Right ventricle myocardium inferior (tissue), 1 donor: ENCODE measurements around the gene ZNF280A. TPM values are rescaled to one million over a fixed set of nuclear protein-coding genes. Genes with fewer than 3 reads are reported as not detected.
"Not testable (repeated sequence)": the region's sequence is repeated elsewhere in the genome, so short reads cannot be mapped to it uniquely, and the experiment has no call there.

Experiments
- ATAC-seq: fragments of 200-7000 bp; cut with Tn5 transposase; one replicate; pipeline ENCODE4 v1.9.1; 2020; ENCODE audit warnings: mild to moderate bottlenecking, moderate library complexity
- DNase-seq: peaks from one replicate; pipeline ENCODE4 v3.0.0; 2021; ENCODE audit errors: missing footprints
- intact Hi-C: fragments of 100-400 bp; cut with DNase I; formaldehyde crosslinking; loops from one replicate; pipeline ENCODE4 v1.11.0; 2022
- total RNA-seq: library from RNA; stranded (reverse); fragmentation: NEBNext Ultra II Directional; extraction: Animal tissue kit (Norgen Biotek cat#: 25700); gene quantifications from one replicate; pipeline ENCODE4 v1.2.1, GENCODE V29; 2021
- donor health status: DM: no; HTN: yes; CAD: no; lungs with severe emphysema.

The ZNF280A gene
- total RNA-seq, 1 donor from 2014 or later, result not detected

DNA sequence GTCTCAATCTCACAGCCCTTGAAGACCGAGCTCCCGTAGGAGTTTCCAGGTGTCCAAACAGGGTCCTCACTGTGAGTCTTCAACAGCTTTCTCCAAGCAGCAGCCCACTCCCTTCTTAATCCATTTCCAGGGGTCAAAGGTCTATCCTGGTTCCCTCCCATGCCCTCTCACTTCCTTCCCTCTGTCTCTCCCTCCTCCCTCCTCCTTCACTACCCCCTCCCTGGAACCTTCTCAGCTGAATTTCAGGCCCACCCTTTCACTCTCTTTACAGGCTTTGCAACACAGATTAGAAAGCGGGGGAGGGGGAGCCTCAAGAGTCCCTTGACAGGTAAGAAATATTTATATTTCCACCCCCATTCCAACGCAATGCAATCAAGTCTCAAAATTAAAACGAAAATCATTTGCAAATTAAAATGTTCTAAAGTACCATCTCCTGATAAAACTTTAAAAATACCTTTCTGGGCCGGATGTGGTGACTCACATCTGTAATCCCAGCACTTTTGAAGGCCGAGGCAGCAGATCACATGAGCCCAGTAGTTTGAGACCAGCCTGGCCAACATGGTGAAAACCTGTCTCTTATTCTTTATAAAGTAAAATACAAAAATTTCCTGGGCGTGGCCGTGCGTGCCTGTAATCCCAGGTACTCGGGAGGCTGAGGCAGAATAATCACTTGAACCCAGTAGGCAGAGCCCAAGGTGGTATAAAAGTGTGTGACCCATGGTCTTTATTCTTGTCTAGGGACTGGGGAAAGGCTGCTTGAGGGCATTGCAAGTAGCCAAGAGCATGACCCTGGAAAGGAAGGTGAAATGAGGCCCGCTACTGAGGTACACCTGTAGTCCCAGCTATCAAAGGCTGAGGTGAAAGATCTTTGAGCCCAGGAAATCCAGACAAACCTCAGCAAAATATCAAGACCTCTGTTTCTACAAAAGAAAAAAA is 865 bp upstream of the ZNF280A start:
- no peak for ATAC-seq
- DNase-seq, result no peak
- intact Hi-C loops, result no loop called here

DNA sequence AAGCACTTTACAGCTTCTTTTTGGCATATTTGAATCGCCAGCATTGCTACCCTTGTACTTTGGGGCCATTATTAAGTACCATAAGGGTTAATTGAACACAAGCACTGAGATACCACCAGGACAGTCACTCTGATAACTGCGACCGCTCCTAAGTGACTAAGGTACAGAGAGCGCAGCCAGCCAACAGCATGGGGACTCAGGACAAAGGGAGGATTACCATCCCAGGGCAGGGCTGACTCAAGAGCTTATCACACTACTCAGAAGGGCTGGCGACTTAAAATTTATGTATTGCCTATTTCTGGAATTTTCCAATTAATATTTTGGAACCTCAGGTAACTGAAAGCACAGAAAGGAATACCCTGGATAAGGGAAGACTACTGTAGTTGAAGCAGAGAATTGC is 479 bp downstream of the ZNF280A start:
- DNase-seq, result no peak
- ATAC-seq, result no peak
- intact Hi-C loops, result no loop called here

DNA sequence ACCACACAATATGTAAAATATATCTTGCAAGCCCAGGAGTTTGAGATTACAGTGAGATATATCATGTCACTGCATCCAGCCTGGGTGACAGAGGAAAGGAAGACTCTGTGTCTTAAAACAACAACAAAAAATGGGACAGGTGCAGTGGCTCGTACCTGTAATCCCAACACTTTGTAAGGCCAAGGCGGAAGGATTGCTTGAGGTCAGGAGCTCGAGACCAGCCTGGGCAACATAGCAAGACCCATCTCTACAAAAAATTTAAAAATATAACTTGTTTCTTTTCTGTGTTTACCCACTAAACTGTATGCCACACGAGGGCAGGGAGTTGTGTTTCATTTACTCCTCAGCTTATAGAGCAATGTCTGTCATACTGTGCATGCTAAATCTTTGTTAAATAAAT is 3.1 kb downstream of the ZNF280A start:
- intact Hi-C loops, result no loop called here
- DNase-seq (no peak), ATAC-seq (no peak)

DNA sequence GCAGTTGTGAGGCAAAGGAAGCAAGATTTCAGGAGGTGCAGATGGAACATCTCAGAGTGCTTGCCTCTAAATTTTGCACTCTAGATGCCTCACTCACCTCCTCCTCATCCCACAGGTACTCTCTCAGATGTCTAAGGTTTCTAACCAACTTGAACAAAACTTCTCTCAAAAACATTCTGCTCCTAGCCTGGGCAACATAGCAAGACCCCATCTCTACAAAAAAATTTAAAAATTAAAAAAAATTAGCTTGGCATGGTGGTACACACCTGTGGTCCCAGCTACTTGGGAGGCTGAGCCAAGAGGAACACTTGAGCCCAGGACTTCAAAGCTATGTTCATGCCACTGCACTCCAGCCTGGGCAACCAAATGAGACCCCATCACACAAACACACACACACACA is 4.2 kb downstream of the ZNF280A start:
- no peak for ATAC-seq
- intact Hi-C loops, result no loop called here
- no peak for DNase-seq

DNA sequence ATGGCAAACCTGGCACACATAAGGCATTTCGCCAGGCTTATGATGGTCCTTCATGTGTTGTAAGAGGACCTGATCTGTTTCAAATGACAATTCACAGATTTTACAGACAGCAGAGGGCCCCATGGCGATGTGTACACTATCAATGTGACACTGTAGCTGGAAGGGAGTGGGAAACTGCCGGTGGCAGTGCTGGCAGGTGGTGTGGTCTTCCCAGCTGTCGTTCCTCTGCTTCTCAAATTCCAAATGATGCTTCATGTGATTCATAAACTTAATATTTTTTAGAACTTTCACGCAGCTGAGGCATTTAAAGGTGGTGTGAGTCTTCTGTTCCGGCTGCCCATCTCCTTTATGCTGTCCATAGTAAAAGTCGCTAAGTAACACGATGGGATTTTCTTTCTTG is 5.6 kb downstream of the ZNF280A start:
- ATAC-seq, intact Hi-C loops, DNase-seq: not testable (repeated sequence)

DNA sequence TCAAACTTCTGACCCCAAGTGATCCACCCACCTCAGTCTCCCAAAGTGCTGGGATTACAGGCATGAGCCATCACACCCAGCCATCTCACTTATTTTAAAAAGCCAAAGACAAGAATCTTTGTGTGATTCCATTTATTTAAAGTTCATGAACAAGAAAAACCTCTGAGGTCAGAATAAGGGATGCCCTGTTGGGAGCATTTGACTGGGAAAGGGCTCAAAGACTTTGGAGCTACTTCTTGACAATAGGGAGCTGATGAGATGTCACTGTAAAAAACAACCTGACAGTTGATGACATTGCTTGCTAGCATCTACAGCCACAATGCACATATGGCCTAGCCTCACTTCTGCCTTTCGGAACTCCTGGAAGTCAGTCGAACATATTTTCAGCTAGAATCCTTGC is 6.5 kb downstream of the ZNF280A start:
- no peak for DNase-seq
- intact Hi-C loops, result no loop called here
- ATAC-seq, result no peak

DNA sequence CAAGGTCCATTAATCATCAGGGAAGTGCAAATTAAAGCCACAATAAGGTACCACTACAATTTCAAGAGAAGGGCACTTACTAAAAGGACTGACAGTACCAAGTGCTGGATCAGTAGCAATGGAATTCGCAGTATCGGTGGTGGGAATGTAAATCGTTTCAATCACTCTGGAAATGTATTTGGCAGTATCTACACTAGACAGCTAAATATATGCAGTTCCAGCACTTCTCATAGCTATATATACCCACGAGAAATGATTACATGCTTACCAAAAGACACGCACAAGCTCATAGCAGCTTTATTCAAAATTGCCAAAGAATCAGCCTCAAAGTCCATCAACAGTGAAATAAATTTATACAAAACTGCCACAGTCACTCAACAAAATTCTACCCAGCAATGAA is 7.1 kb downstream of the ZNF280A start:
- DNase-seq, result no peak
- ATAC-seq, result no peak
- intact Hi-C loops, result no loop called here

DNA sequence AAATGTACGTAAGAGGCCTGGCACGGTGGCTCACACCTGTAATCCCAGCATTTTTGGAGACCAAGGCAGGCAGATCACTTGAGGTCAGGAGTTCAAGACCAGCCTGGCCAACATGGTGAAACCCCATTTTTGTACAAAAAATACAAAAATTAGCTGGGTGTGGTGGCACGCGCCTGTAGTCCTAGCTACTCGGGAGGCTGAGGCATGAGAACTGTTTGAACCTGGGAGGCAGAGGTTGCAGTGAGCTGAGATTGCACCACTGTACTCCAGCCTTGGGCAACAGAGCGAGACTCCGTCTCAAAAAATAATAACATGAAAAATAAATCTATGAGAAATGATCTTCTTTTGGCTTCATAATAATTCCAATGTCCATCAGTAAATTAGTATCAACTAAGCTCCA is 9.2 kb downstream of the ZNF280A start:
- intact Hi-C loops, ATAC-seq, DNase-seq: not testable (repeated sequence)

DNA sequence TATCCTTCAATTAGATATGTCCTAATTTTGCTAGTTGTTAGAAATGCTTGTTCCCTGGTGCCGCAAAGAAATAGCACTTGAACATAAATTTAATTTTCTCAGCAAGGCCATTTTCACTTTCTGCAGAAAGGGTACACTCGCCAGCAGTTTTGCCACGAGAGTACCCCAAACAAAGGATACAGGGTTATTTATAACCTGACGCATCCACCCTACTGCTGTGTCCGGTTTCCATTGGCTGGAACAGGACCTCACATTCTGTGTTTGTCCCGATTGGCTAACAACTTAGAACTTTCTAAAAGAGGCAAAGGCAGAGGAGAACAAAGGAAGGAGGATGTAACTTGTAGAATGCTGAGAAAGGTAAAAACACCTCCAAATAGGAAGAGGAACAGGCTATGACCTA is 10.2 kb downstream of the ZNF280A start:
- ATAC-seq, DNase-seq, intact Hi-C loops: not testable (repeated sequence)

DNA sequence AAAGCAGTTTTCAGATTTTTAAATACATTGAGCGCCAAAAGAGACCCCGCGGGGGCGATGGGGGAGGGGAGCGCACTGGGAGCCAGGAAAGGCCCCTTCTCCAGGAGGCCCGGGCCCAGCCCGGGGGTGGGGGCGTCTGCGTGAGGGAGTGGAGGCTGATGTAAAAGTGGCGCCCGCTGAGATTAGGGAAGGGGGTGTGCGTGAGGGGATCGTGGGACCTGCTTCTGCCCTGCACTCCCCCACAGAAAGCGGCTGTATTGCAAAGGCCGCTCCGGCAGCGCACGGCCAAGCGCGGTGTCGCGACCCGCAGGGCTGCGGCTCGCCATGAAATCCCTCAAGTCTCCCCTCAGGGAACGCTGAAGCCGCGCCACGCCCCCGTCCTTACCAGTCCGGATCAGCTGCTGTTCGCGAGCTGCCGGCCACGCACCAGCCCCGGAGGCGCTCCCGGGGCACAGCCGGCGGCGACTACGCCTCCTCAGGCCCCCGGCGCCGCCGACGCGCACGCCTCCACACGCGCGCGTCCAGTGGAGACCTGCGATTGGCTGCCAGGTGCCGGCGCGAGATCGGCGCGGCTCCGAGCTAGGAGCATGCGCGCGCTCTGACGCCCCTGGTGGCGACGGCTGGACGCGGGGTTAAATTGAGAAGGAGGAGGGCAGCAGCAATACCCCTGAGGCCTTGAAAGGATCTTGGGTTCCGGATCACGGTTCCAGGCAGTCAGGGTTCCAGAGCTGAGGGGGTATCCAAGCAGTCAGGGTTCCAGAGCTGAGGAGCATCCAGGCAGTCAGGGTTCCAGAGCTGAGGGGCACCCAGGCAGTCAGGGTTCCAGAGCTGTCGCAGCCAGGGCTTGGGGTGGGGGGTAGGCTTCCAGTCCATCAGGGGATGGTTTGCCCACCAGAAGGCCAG is 11.5 kb downstream of the ZNF280A start, which contains the start of gene ZNF280B:
Gene ZNF280B (minus strand): TSS at position 469 of the 903 bp plus-strand sequence. CDS start 19,344 bp downstream, outside the sequence.
- ATAC-seq (peak; percentile 84), DNase-seq (peak; percentile 80)
- intact Hi-C loops, result no loop called here

DNA sequence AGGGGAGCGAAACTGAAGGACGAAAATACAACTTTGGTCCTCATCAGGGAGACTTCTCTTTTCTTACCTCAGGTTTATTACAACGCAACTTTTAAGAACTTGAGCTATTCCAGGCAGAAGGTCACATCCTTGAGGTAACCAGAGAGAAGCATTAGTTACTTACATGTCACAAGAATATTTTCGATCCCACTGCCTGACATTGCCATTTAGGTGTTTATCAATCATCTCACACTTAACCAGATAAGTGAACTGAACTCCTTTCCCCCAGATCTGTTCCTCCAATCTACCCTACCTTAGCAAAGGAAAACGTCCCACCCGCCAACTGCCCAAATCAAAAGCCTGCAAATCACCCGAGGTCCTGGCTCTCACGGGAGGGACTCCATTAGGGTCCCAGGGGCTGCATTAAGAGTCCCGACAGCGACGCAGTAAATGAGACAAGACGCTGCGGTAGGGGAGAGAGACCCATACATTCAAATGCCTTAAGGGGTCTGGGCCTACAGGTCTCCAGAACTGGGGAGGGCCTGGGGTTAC is 12.3 kb downstream of the ZNF280A start:
- intact Hi-C loops, result no loop called here
- ATAC-seq (no peak), DNase-seq (no peak)

DNA sequence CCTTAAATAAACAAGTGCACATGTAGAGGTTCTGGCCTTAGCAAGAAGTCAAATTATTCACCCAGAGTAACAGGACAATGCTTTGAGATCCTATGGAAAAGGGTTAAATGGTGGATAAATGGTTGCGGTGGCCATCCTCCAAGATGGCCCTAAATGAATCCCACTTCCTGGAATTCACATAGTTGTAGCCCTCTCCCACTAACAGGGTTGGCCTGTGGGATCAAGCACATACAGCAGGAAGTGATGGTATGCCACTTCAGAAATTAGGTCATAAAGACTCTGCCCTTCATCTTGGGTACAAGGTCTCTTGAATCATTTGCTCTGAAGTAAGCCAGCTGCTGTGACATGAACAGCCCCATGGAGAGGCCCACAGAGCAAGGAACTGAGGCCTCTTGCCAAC is 13.3 kb downstream of the ZNF280A start:
- ATAC-seq (no peak), DNase-seq (no peak)
- intact Hi-C loops, result no loop called here

DNA sequence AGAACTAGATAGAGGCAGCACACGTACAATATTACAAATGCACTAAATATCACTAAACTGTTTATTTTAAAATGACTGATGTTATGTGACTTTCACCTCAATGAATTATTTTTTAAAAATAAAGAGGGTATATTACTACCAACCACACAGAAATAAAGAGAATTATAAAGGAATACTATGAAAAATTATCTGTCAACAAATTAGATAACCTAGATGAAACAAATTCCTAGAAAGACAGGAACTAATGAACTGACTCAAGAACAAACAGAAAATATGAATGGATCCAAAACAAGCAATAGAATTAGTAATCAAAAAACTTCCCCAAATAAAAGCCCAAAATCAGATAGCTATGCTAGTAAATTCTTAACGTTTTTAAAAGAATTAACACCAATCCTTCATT is 21.8 kb downstream of the ZNF280A start:
- DNase-seq, result no peak
- no peak for ATAC-seq
- intact Hi-C loops, result no loop called here

DNA sequence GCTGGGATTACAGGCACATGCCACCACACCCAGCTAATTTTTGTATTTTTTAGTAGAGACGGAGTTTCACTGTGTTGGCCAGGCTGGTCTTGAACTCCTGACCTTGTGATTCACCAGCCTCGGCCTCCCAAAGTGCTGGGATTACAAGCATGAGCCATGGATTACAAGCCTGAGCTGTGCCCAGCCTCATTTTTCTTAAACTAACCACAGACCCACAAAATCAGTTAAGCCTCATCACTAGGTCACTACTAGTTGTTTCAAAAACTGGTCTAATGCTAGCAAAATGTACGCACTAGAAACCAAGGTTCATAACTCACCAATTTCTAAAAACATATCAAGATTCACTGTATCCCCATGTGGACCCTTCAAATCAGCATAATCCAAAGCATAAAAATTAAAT is 28.5 kb downstream of the ZNF280A start:
- intact Hi-C loops, DNase-seq, ATAC-seq: not testable (repeated sequence)

DNA sequence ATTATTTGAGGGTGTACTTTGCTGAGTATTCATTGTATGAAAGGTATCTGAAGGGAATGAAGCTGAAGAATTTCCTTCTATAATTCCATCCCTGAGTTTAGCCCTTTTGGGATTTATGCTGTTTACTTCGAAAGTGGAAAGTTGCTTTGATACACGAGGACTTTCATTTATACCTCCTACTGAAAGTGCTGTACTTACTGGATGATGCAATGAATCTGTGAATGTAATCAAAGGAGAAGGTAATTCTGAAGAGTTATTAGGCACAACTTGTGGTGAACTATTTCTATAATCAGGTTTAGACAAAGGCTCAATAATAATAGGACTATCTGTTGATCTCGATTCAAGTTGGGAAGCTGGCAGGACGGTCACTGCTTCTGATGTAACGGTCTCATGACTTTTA is 31.3 kb downstream of the ZNF280A start:
- ATAC-seq (no peak), DNase-seq (no peak)
- intact Hi-C loops, result no loop called here

DNA sequence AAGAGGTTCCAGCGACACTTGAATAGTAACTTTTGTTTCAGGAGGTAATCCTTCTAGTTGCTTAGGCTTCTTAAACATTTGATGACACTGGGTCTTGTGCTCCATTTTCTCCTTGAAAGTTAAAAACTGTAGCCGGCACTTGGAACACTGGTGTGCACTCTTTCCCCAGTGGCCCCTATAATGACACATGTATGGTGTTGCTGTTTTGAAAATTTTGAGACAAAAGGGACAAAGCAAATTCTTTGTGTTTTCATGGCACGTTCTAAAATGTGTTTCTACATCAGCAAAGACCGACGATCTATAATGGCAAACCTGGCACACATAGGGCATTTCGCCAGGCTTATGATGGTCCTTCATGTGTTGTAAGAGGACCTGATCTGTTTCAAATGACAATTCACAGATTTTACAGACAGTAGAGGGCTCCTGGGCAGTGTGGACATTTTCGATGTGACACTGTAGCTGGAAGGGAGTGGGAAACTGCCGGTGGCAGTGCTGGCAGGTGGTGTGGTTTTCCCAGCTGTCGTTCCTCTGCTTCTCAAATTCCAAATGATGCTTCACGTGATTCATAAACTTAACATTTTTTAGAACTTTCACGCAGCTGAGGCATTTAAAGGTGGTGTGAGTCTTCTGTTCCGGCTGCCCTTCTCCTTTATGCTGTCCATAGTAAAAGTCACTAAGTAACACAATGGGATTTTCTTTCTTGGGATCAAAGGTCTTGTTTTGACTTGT is 32.0 kb downstream of the ZNF280A start:
- DNase-seq (no peak), ATAC-seq (no peak)
- intact Hi-C loops, result no loop called here

DNA sequence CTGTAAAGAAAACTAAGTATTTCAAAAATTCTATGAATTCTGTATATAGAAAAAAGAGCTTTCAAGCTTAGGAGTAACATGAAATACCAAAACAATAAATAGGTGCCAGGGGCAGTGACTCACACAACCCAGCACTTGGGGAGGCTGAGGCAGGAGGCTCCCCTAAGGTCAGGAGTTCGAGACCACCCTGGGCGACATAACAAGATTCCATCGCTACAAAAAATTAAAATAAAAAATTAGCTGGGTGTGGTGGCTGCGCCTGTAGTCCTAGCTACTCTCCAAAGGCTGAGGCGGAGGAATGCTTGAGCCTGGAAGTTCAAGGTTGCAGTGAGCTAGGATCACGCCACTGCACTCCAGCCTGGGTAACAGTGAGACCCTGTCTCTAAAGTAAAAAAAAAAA is 33.0 kb downstream of the ZNF280A start:
- ATAC-seq (no peak), DNase-seq (no peak)
- intact Hi-C loops, result no loop called here

DNA sequence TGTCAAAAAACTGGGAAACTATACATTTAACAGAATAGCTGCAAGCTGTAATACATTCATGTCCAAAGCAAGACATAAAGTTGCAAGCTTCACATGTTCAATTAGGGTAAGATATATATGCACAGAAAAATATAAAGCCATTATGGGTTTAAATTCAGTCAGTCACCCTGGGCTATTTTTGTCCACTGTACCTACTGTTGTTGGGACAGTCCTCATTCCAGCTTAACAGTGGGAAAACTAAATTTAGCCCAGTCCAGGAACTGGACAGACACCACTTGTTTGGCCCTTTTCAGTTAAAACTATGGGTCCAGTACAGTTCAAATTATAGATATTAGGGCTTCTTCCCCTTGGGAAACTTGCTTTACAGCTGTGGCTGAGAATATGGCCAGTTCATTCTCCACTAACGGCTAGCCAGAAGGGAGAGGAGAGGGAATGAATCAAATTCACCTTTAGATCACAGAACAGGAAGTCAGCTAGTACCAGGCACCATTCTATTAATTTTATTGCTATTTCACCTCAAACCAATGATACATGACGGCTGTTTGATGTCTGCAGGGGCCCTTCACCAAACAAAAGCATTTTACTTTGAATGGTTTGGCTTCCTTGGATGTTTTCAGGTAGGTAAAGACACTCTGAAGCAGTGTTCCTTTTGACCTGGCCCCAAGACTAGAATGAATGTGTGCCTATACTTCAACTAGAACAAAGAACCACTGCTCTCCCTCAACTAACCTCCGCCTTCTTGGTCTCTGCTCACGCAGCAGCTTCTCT is 33.8 kb downstream of the ZNF280A start:
- DNase-seq (no peak), ATAC-seq (peak; percentile 46)
- intact Hi-C loops, result no loop called here
